Measurements from ENCODE around the gene DISC1. TPM values are rescaled to one million over a fixed set of nuclear protein-coding genes. Genes with fewer than 3 reads are reported as not detected.

DISC1 gene
- total RNA-seq, 2 donors from 2014 or later: 8.0 to 9.4 TPM

DNA sequence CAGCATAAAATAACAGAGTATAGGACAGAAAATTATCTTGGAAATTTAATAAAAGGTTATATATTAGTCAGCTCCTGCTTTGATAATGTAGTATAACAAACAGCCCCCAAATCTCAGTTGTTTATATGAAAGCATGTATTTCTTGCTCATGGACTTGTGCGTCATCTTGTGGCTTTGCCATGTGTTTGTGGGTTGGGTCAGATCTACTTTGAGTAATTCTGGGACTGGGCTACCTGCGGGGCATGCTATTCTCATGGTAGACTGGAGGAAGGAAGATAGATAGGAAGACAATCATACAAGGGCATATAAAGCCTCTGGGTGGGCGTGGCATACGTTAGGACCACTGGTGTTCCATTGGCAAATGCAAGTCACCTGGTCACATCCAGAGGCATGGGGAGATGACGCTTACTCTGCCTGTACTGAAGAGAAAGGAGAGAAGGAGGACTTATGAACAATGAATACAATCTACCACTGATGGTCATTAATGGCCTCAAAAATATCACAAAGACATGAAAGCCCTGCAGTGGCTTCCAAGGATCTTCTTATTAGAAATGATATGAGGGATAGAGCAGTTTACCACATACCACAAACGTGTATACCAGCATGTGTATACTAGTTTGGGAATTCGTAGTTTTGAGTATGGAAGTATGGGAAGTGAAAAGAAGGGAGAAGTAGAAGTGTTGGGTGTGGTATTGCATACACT is 267.0 kb downstream of the DISC1 start:
- DNase-seq: no peak
- Mint-ChIP-seq H3K36me3 (ENCODE audit: low read depth) (no peaks in the 10 kb centered on the region), H3K27ac (no peak overlapping the region), H3K27me3 (ENCODE audit: insufficient read depth) (no peaks in the 10 kb centered on the region), H3K9me3 (no peaks in the 10 kb centered on the region), H3K4me3 (no peak overlapping the region), H3K4me1 (no peaks in the 10 kb centered on the region)
- Histone ChIP-seq H3K9ac (ENCODE audit: extremely low read depth, low read length, poor library complexity, severe bottlenecking) (no peak overlapping the region), H3K36me3 (ENCODE audit: control insufficient read depth, insufficient read depth, low read length) (no peaks in the 10 kb centered on the region), H3K27me3 (ENCODE audit: control insufficient read depth, insufficient read depth, low read length, poor library complexity, severe bottlenecking) (no peaks in the 10 kb centered on the region), H3K27ac (ENCODE audit: low read depth, low read length) (no peak overlapping the region), H3K4me1 (ENCODE audit: control insufficient read depth, insufficient read depth, low read length) (no peaks in the 10 kb centered on the region), H3K4me3 (ENCODE audit: low read length) (no peak overlapping the region), H3K9me3 (ENCODE audit: control insufficient read depth, low read length) (no peaks in the 10 kb centered on the region)
- TF ChIP-seq, protein P1, sequence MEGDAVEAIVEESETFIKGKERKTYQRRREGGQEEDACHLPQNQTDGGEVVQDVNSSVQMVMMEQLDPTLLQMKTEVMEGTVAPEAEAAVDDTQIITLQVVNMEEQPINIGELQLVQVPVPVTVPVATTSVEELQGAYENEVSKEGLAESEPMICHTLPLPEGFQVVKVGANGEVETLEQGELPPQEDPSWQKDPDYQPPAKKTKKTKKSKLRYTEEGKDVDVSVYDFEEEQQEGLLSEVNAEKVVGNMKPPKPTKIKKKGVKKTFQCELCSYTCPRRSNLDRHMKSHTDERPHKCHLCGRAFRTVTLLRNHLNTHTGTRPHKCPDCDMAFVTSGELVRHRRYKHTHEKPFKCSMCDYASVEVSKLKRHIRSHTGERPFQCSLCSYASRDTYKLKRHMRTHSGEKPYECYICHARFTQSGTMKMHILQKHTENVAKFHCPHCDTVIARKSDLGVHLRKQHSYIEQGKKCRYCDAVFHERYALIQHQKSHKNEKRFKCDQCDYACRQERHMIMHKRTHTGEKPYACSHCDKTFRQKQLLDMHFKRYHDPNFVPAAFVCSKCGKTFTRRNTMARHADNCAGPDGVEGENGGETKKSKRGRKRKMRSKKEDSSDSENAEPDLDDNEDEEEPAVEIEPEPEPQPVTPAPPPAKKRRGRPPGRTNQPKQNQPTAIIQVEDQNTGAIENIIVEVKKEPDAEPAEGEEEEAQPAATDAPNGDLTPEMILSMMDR (conservative IDR thresholded peaks at IDR 0.05): no peak
- 89 to 100% methylated on average over 2 to 7 of the region's 7 CpGs for WGBS, 2 experiments (ENCODE audit: insufficient coverage in 1 of 2, insufficient read length in 1 of 2)

DNA sequence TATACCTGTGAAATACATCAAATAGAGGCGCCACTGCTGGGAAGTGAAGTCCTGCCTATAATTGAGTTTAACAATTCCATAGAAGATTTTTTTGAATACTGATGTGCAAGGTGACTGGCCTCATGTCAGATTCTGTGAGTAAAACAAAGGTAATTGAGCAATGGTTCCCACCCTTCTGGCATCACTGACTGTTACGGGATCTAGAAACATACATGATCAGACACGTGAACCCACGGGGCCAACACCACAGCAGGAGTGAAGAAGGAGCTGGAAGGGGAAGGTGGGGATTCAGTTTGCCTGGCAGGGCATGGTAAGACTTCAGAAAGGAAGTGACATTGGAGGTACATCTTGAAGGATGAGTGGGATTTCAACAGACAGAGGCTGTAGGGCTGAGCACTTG is 270.2 kb downstream of the DISC1 start:
- Histone ChIP-seq H3K27me3 (ENCODE audit: control insufficient read depth, insufficient read depth, low read length, poor library complexity, severe bottlenecking) (no peaks in the 10 kb centered on the region), H3K9ac (ENCODE audit: extremely low read depth, low read length, poor library complexity, severe bottlenecking) (no peak overlapping the region), H3K36me3 (ENCODE audit: control insufficient read depth, insufficient read depth, low read length) (no peaks in the 10 kb centered on the region), H3K9me3 (ENCODE audit: control insufficient read depth, low read length) (no peaks in the 10 kb centered on the region), H3K4me3 (ENCODE audit: low read length) (no peak overlapping the region), H3K27ac (ENCODE audit: low read depth, low read length) (no peak overlapping the region), H3K4me1 (ENCODE audit: control insufficient read depth, insufficient read depth, low read length) (no peaks in the 10 kb centered on the region)
- whole genome bisulfite sequencing, 2 experiments (ENCODE audit: insufficient coverage in 1 of 2, insufficient read length in 1 of 2): 96 to 100% methylated on average over 4 of the region's 4 CpGs
- H3K4me1 Mint-ChIP-seq: peaks cover 9% of the 10 kb centered on the region
- H3K27ac Mint-ChIP-seq: no peak overlapping the region
- TF ChIP-seq, protein P1 (conservative IDR thresholded peaks at IDR 0.05): no peak
- no peak overlapping the region for H3K4me3 Mint-ChIP-seq
- H3K36me3 Mint-ChIP-seq (ENCODE audit: low read depth): no peaks in the 10 kb centered on the region
- no peaks in the 10 kb centered on the region for H3K9me3 Mint-ChIP-seq
- H3K27me3 Mint-ChIP-seq (ENCODE audit: insufficient read depth): no peaks in the 10 kb centered on the region
- no peak for DNase-seq

DNA sequence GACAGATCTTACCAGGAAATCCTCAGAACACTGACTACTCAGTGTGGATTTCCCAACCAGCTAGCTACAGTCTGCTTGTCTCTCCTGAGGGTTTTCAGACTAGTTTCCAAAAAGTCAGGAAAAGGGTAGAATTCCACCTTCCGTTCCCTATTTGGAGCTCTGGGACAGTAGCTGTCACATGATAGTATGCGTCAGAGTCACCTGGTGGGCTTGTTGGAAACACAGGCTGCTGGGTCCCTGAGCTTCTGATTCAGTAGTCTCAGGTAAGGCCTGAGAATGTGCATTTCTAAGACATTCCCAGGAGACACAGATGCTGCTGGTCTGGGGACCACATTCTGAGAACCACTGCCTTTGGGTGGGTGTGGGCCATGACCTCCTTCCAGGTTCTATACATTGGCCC is 272.5 kb downstream of the DISC1 start:
- Histone ChIP-seq H3K9ac (ENCODE audit: extremely low read depth, low read length, poor library complexity, severe bottlenecking) (no peak overlapping the region), H3K27ac (ENCODE audit: low read depth, low read length) (no peak overlapping the region), H3K9me3 (ENCODE audit: control insufficient read depth, low read length) (no peaks in the 10 kb centered on the region), H3K4me3 (ENCODE audit: low read length) (no peak overlapping the region), H3K36me3 (ENCODE audit: control insufficient read depth, insufficient read depth, low read length) (no peaks in the 10 kb centered on the region), H3K27me3 (ENCODE audit: control insufficient read depth, insufficient read depth, low read length, poor library complexity, severe bottlenecking) (no peaks in the 10 kb centered on the region), H3K4me1 (ENCODE audit: control insufficient read depth, insufficient read depth, low read length) (no peaks in the 10 kb centered on the region)
- H3K9me3 Mint-ChIP-seq: peaks cover 5% of the 10 kb centered on the region
- peaks cover 9% of the 10 kb centered on the region for H3K4me1 Mint-ChIP-seq
- H3K36me3 Mint-ChIP-seq (ENCODE audit: low read depth): no peaks in the 10 kb centered on the region
- no peak overlapping the region for H3K4me3 Mint-ChIP-seq
- TF ChIP-seq, protein P1 (conservative IDR thresholded peaks at IDR 0.05): no peak
- DNase-seq: no peak
- no peaks in the 10 kb centered on the region for H3K27me3 Mint-ChIP-seq (ENCODE audit: insufficient read depth)
- H3K27ac Mint-ChIP-seq: no peak overlapping the region
- 94 to 95% methylated on average over 2 of the region's 2 CpGs for WGBS, 2 experiments (ENCODE audit: insufficient coverage in 1 of 2, insufficient read length in 1 of 2)
